Gastroesophageal sphincter (tissue), 4 donors: ENCODE results near the gene ITM2C. TPM values are rescaled to one million over a fixed set of nuclear protein-coding genes. Genes with fewer than 3 reads are reported as not detected.

Experiments
- ATAC-seq: fragments of 150-250 bp; one replicate; pipeline ENCODE4 v1.9.1; 2016; ENCODE audit warnings: mild to moderate bottlenecking, moderate library complexity
- H3K27ac ChIP-seq, 4 donors: fragments of 200-600 bp; sonication (generic) in 3 of 4; 1 replicate in 3 of 4; 2 replicates in 1 of 4; pipeline ENCODE4 v1.5.1; 2016 to 2019
- H3K27me3 ChIP-seq: fragments of 200-600 bp; sonication (generic); one replicate; pipeline ENCODE4 v1.5.1; 2019
- H3K36me3 ChIP-seq, 2 donors: fragments of 200-600 bp; sonication (generic); one replicate each; pipeline ENCODE4 v1.5.1; 2019; ENCODE audit warnings: control low read depth in 1 of 2
- H3K4me1 ChIP-seq, 3 donors: fragments of 200-600 bp; sonication (generic); 1 replicate in 2 of 3; 2 replicates in 1 of 3; pipeline ENCODE4 v1.5.1; 2016 to 2019; ENCODE audit warnings: control low read depth in 2 of 3
- H3K4me3 ChIP-seq, 2 donors: fragments of 200-600 bp; sonication (generic); one replicate each; pipeline ENCODE4 v1.5.1; 2019; ENCODE audit warnings: mild to moderate bottlenecking in 1 of 2, moderate library complexity in 1 of 2
- H3K9me3 ChIP-seq, 3 donors: fragments of 200-600 bp; sonication (generic); one replicate each; pipeline ENCODE4 v1.5.1; 2017 to 2019; ENCODE audit warnings: control low read depth in 2 of 3
- CTCF ChIP-seq, 4 experiments: fragments of 200-600 bp in 2 of 4; fragments of 450-650 bp in 2 of 4; sonication (generic) in 1 of 4; IDR thresholded peaks; one replicate each; pipeline ENCODE4 v1.5.1; 2017 to 2019; ENCODE audit warnings: antibody characterized with exemption in 4 of 4, mild to moderate bottlenecking in 2 of 4, moderate library complexity in 2 of 4
- EP300 ChIP-seq: sonication (generic); formaldehyde crosslinking; IDR thresholded peaks from one replicate; pipeline ENCODE4 v1.6.1; 2017; ENCODE audit warnings: antibody characterized with exemption, mild to moderate bottlenecking
- POLR2A ChIP-seq, 2 donors: fragments of 450-650 bp; IDR thresholded peaks; one replicate each; pipeline ENCODE4 v1.6.1; 2017; ENCODE audit warnings: antibody characterized with exemption in 2 of 2, mild to moderate bottlenecking in 2 of 2, moderate library complexity in 1 of 2
- POLR2AphosphoS5 ChIP-seq: sonication (generic); formaldehyde crosslinking; IDR thresholded peaks from one replicate; pipeline ENCODE4 v1.6.1; 2017; ENCODE audit warnings: antibody characterized with exemption
- WGBS, 2 donors: methylation state at CpG; one replicate each; pipeline ENCODE4 v1.1.5; 2018; ENCODE audit warnings: low coverage in 1 of 2; 5-methylcytosine and 5-hydroxymethylcytosine counted together
- total RNA-seq, 4 donors: library from RNA; depleted of rRNA; stranded (reverse); fragments of >200 nt; gene quantifications; one replicate each; pipeline ENCODE4 v1.1.0, GENCODE V29; 2016

Gene ITM2C
- total RNA-seq, 4 donors from 2014 or later, result 70.2 to 141 (median 84.0) TPM

- TF ChIP-seq POLR2AphosphoS5, result no peak
- TF ChIP-seq CTCF (IDR thresholded peaks at IDR 0.05), result no peak
- TF ChIP-seq POLR2A (IDR thresholded peaks at IDR 0.05), result no peak
- TF ChIP-seq EP300, result no peak
- Histone ChIP-seq H3K36me3 (no peaks in the 10 kb centered on the region), H3K27me3 (peaks cover 6% of the 10 kb centered on the region), H3K27ac (no peak overlapping the region), H3K9me3 (no peaks in the 10 kb centered on the region), H3K4me1 (no peaks in the 10 kb centered on the region), H3K4me3 (no peak overlapping the region)
- 40 to 74% methylated on average over 1 to 4 of the region's 6 CpGs for WGBS, 2 donors
- ATAC-seq, result no peak
These were observed 59.3 kb downstream of the ITM2C start for GRCh38 chr2:230924092-230924469.

- TF ChIP-seq POLR2A (IDR thresholded peaks at IDR 0.05) (no peak), POLR2AphosphoS5 (no peak), EP300 (no peak), CTCF (IDR thresholded peaks at IDR 0.05) (no peak)
- no peak within 1 kb of the TSS for H3K4me3 ChIP-seq
- H3K27me3 ChIP-seq, result peaks cover 6% of the 10 kb centered on the region
- no peaks in the 10 kb centered on the region for H3K36me3 ChIP-seq
- H3K9me3 ChIP-seq, result no peaks in the 10 kb centered on the region
- no peak within 1 kb of the TSS for H3K27ac ChIP-seq
- no peak for ATAC-seq
- WGBS, 2 donors, result 55% methylated on average over 4 of the region's 26 CpGs; no CpG with 5 or more reads in 1 of the 2 donors
- H3K4me1 ChIP-seq, result no peaks in the 10 kb centered on the region
These were observed 60.0 kb downstream of the ITM2C start, which contains the start of gene GPR55 for GRCh38 chr2:230924470-230925341. GPR55 (minus strand) TSS chr2:230925242; CDS start chr2:230910962, 14,280 bp downstream.

- ATAC-seq, result no peak
- Histone ChIP-seq H3K27me3 (peaks cover 6% of the 10 kb centered on the region), H3K9me3 (no peaks in the 10 kb centered on the region), H3K4me1 (no peaks in the 10 kb centered on the region), H3K27ac (no peak overlapping the region), H3K36me3 (no peaks in the 10 kb centered on the region), H3K4me3 (no peak overlapping the region)
- TF ChIP-seq POLR2A (IDR thresholded peaks at IDR 0.05) (no peak), CTCF (IDR thresholded peaks at IDR 0.05) (no peak), EP300 (no peak), POLR2AphosphoS5 (no peak)
- WGBS, 2 donors, result 63 to 72% methylated on average over 6 to 7 of the region's 9 CpGs
These were observed 60.7 kb downstream of the ITM2C start for GRCh38 chr2:230925443-230925878.

- no peak for TF ChIP-seq EP300
- TF ChIP-seq POLR2A (IDR thresholded peaks at IDR 0.05), result no peak
- TF ChIP-seq POLR2AphosphoS5, result no peak
- TF ChIP-seq CTCF (IDR thresholded peaks at IDR 0.05), result no peak
- H3K9me3 ChIP-seq, result no peaks in the 10 kb centered on the region
- peaks cover 7% of the 10 kb centered on the region for H3K27me3 ChIP-seq
- no CpG with 5 or more reads among the region's 11 CpGs for WGBS, 2 donors
- H3K4me1 ChIP-seq, result no peaks in the 10 kb centered on the region
- H3K4me3 ChIP-seq, result no peak overlapping the region
- no peak overlapping the region for H3K27ac ChIP-seq
- ATAC-seq, result no peak
- no peaks in the 10 kb centered on the region for H3K36me3 ChIP-seq
These were observed 61.4 kb downstream of the ITM2C start for GRCh38 chr2:230925879-230926765.
